Natural killer cell (primary cell): ENCODE measurements around the gene COL15A1. TPM values are rescaled to one million over a fixed set of nuclear protein-coding genes. Genes with fewer than 3 reads are reported as not detected.

ENCODE experiments used
- ATAC-seq, 3 donors: fragments of 150-1000 bp in 2 of 3; fragments of 200-7000 bp in 1 of 3; cut with Tn5 transposase; 1 replicate in 1 of 3; 2 replicates in 2 of 3; pipeline ENCODE4 v1.10.0; 2021; ENCODE audit warnings: mild to moderate bottlenecking in 2 of 3, moderate library complexity in 2 of 3
- DNase-seq, 2 donors: peaks; one replicate each; pipeline versions ENCODE4 v3.0.0 to v3.0.0-alpha.2; 2013 to 2021; ENCODE audit warnings: mixed read lengths in 1 of 2
- H3K27ac ChIP-seq: one replicate; pipeline ENCODE4 v1.5.1; 2013; ENCODE audit warnings: mild to moderate bottlenecking, low read length
- H3K27me3 ChIP-seq: one replicate; pipeline ENCODE4 v1.6.1; 2013; ENCODE audit warnings: low read length; ENCODE audit not compliant: control insufficient read depth, insufficient read depth
- H3K36me3 ChIP-seq: one replicate; pipeline ENCODE4 v1.6.1; 2013; ENCODE audit warnings: low read length; ENCODE audit not compliant: control insufficient read depth, insufficient read depth
- H3K4me1 ChIP-seq: one replicate; pipeline ENCODE4 v1.6.1; 2013; ENCODE audit warnings: low read length; ENCODE audit not compliant: control insufficient read depth, insufficient read depth
- H3K4me3 ChIP-seq: one replicate; pipeline ENCODE4 v1.5.1; 2013; ENCODE audit warnings: low read length
- H3K9me3 ChIP-seq: one replicate; pipeline ENCODE4 v1.6.1; 2013; ENCODE audit warnings: low read length; ENCODE audit not compliant: control insufficient read depth, insufficient read depth
- H3K27ac Mint-ChIP-seq, 2 donors: one replicate each; pipeline ENCODE4 v1.8.0; 2022; ENCODE audit warnings: mild to moderate bottlenecking in 2 of 2, mixed read lengths in 2 of 2, moderate library complexity in 1 of 2
- H3K27me3 Mint-ChIP-seq, 2 donors: one replicate each; pipeline ENCODE4 v1.8.0; 2022; ENCODE audit warnings: low read depth in 2 of 2, mixed read lengths in 2 of 2
- H3K36me3 Mint-ChIP-seq: one replicate; pipeline ENCODE4 v1.8.0; 2022; ENCODE audit warnings: mixed read lengths
- H3K4me1 Mint-ChIP-seq, 2 donors: one replicate each; pipeline ENCODE4 v1.8.0; 2022; ENCODE audit warnings: mixed read lengths in 2 of 2
- H3K4me3 Mint-ChIP-seq: one replicate; pipeline ENCODE4 v1.8.0; 2022; ENCODE audit warnings: mild to moderate bottlenecking, moderate library complexity, mixed read lengths
- H3K9me3 Mint-ChIP-seq, 2 donors: one replicate each; pipeline ENCODE4 v1.8.0; 2022; ENCODE audit warnings: mixed read lengths in 2 of 2
- intact Hi-C: fragments of 100-400 bp; cut with micrococcal nuclease; formaldehyde crosslinking; loops from one replicate; pipeline ENCODE4 v1.14.2; 2022
- total RNA-seq, 4 donors: library from RNA; stranded (reverse); fragments of 120-200 nt in 1 of 4; gene quantifications; one replicate each; pipeline versions ENCODE4 v1.2.3 to v1.2.4, GENCODE V29; 2013 to 2022
- TF ChIP-seq, protein P1 (sequence below): fragments of 200-600 bp; IDR thresholded peaks from one replicate; pipeline ENCODE4 v1.8.0; 2022; ENCODE audit warnings: antibody characterized with exemption

The COL15A1 gene
- total RNA-seq, 3 donors from 2014 or later (not counting 1 experiment from before 2014, with no cell fraction given): 0.18 to 0.82 (median 0.19) TPM

DNA sequence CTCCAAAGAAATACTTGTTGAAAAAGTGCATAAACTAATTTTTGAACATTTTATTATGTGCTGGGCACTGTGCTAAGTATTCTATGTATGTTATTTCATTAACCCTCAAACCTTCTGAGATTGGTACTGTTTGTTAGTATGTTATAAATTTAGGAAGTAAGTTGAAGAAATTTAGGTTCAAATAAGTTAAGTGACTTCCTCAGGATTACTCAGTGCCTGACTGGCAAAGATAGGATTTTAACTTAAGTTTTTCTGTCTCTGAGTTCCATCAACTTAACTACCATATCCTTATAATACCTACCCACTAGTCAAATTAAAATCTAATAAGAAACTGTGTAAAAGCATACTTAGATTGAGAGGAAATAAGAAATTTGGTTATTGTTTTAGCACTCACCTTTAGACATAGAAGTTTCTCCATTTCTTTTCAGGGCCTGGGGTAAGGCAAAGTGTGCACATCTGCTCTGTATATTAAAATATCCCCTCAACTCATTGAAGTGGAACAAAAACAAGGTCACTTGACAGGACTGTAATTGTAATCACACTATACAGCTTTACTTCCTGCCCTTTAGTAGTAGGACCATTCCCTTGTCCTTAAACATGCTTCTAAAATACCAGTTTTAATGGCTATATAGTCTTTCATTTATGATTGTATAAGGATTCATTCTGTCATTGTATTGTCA, 176.4 kb downstream of the COL15A1 start:
- intact Hi-C loops: loop anchor here (2.0 kb wide), 2 partner anchors 13 to 15 kb away; no protein-coding TSS in a partner anchor
- Histone ChIP-seq H3K9me3 (no peaks in the 10 kb centered on the region), H3K27me3 (no peaks in the 10 kb centered on the region), H3K27ac (peak overlapping the region; percentile 66), H3K4me1 (peaks cover 16% of the 10 kb centered on the region), H3K36me3 (no peaks in the 10 kb centered on the region), H3K4me3 (no peak overlapping the region)
- ATAC-seq: peak in 1 of 3 donors; percentile 39
- no peaks in the 10 kb centered on the region for H3K36me3 Mint-ChIP-seq
- H3K27me3 Mint-ChIP-seq: no peaks in the 10 kb centered on the region
- H3K9me3 Mint-ChIP-seq: no peaks in the 10 kb centered on the region
- DNase-seq: no peak
- TF ChIP-seq, protein P1, sequence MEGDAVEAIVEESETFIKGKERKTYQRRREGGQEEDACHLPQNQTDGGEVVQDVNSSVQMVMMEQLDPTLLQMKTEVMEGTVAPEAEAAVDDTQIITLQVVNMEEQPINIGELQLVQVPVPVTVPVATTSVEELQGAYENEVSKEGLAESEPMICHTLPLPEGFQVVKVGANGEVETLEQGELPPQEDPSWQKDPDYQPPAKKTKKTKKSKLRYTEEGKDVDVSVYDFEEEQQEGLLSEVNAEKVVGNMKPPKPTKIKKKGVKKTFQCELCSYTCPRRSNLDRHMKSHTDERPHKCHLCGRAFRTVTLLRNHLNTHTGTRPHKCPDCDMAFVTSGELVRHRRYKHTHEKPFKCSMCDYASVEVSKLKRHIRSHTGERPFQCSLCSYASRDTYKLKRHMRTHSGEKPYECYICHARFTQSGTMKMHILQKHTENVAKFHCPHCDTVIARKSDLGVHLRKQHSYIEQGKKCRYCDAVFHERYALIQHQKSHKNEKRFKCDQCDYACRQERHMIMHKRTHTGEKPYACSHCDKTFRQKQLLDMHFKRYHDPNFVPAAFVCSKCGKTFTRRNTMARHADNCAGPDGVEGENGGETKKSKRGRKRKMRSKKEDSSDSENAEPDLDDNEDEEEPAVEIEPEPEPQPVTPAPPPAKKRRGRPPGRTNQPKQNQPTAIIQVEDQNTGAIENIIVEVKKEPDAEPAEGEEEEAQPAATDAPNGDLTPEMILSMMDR: no peak
- H3K27ac Mint-ChIP-seq: peak overlapping the region; percentile 77 to 91
- peak overlapping the region; percentile 86 for H3K4me3 Mint-ChIP-seq
- H3K4me1 Mint-ChIP-seq: peaks cover 87 to 90% of the 10 kb centered on the region in 2 donors

Other genes with a start within 250 kb of the COL15A1 start
- not detected for gene GABBR2, start 235.0 kb upstream of the COL15A1 start, total RNA-seq
- 10 to 100 TPM in 2 of 3 donors, 1 to 10 TPM in 1; 8.1 to 12.6 (median 10.5) TPM for gene ANKS6, start 147.4 kb upstream of the COL15A1 start, total RNA-seq
- 1 to 10 TPM; 9.1 to 9.4 (median 9.4) TPM for gene GALNT12, start 136.2 kb upstream of the COL15A1 start, total RNA-seq
- 100 to 1,000 TPM in 2 of 3 donors, 10 to 100 TPM in 1; 78.0 to 120 (median 113) TPM for gene TGFBR1, start 161.2 kb downstream of the COL15A1 start, total RNA-seq